CD14-positive monocyte (primary cell): ENCODE data around the gene NMS. TPM values are rescaled to one million over a fixed set of nuclear protein-coding genes. Genes with fewer than 3 reads are reported as not detected.

ENCODE experiments used
- DNase-seq, 3 donors: peaks; one replicate each; pipeline ENCODE4 v3.0.0-alpha.2; 2011 to 2022
- H2AFZ ChIP-seq: 2 replicates; pipeline ENCODE4 v1.6.0; 2012; ENCODE audit warnings: mild to moderate bottlenecking, low read depth, low read length, inconsistent platforms; ENCODE audit not compliant: insufficient read depth, poor library complexity, severe bottlenecking
- H3K27ac ChIP-seq, 2 donors: 1 replicate in 1 of 2; 2 replicates in 1 of 2; pipeline ENCODE4 v1.5.1; 2012 to 2013; ENCODE audit warnings: low read length in 2 of 2, control low read depth in 1 of 2, inconsistent platforms in 1 of 2, low read depth in 1 of 2, mild to moderate bottlenecking in 1 of 2
- H3K27me3 ChIP-seq, 2 donors: one replicate each; pipeline versions ENCODE4 v1.6.0 to v1.6.1; 2011 to 2013; ENCODE audit warnings: low read length in 2 of 2; ENCODE audit not compliant: control insufficient read depth in 2 of 2, insufficient read depth in 2 of 2
- H3K36me3 ChIP-seq, 2 donors: replicated peaks in 1 of 2; 1 replicate in 1 of 2; 2 replicates in 1 of 2; pipeline versions ENCODE4 v1.5.1 to v1.6.1; 2012 to 2013; ENCODE audit warnings: low read length in 2 of 2, control low read depth in 1 of 2, inconsistent platforms in 1 of 2, mild to moderate bottlenecking in 1 of 2; ENCODE audit not compliant: insufficient read depth in 2 of 2, control insufficient read depth in 1 of 2
- H3K4me1 ChIP-seq, 2 donors: 1 replicate in 1 of 2; 2 replicates in 1 of 2; pipeline versions ENCODE4 v1.5.1 to v1.6.1; 2012 to 2013; ENCODE audit warnings: low read length in 2 of 2, control low read depth in 1 of 2, inconsistent platforms in 1 of 2, mild to moderate bottlenecking in 1 of 2, moderate library complexity in 1 of 2; ENCODE audit not compliant: insufficient read depth in 2 of 2, control insufficient read depth in 1 of 2
- H3K4me2 ChIP-seq: replicated peaks from 2 replicates; pipeline ENCODE3; 2012; ENCODE audit warnings: low read length, moderate library complexity, mild to moderate bottlenecking; ENCODE audit not compliant: poor library complexity, severe bottlenecking; ENCODE audit errors: extremely low read depth
- H3K4me3 ChIP-seq, 3 experiments: fragments of 200-600 bp in 1 of 3; sonication (generic) in 1 of 3; replicated peaks in 1 of 3; 1 replicate in 2 of 3; 2 replicates in 1 of 3; pipeline ENCODE4 v1.5.1; 2011 to 2013; ENCODE audit warnings: low read length in 3 of 3, mild to moderate bottlenecking in 3 of 3, control low read depth in 2 of 3, low read depth in 2 of 3, inconsistent platforms in 1 of 3, moderate library complexity in 1 of 3
- H3K79me2 ChIP-seq: 2 replicates; pipeline ENCODE4 v1.6.0; 2012; ENCODE audit warnings: mild to moderate bottlenecking, control low read depth, inconsistent platforms, low read length, moderate library complexity; ENCODE audit not compliant: insufficient read depth
- H3K9ac ChIP-seq: 2 replicates; pipeline ENCODE4 v1.6.0; 2017; ENCODE audit warnings: low read length, mild to moderate bottlenecking; ENCODE audit not compliant: insufficient read depth, poor library complexity, severe bottlenecking
- H3K9me3 ChIP-seq, 2 donors: replicated peaks in 1 of 2; 1 replicate in 1 of 2; 2 replicates in 1 of 2; pipeline versions ENCODE4 v1.5.1 to v1.6.1; 2012 to 2013; ENCODE audit warnings: low read length in 2 of 2, control low read depth in 1 of 2; ENCODE audit not compliant: control insufficient read depth in 1 of 2, insufficient read depth in 1 of 2
- H4K20me1 ChIP-seq: 2 replicates; pipeline ENCODE4 v1.6.0; 2012; ENCODE audit warnings: mild to moderate bottlenecking, low read length, control low read depth, moderate library complexity; ENCODE audit not compliant: insufficient read depth
- H3K27ac Mint-ChIP-seq, 7 donors: one replicate each; pipeline ENCODE4 v1.8.0; 2020; ENCODE audit warnings: mild to moderate bottlenecking in 7 of 7, mixed read lengths in 7 of 7, moderate library complexity in 6 of 7, inconsistent platforms in 2 of 7
- H3K27me3 Mint-ChIP-seq, 3 donors: one replicate each; pipeline ENCODE4 v1.8.0; 2021 to 2022; ENCODE audit warnings: low read depth in 3 of 3, mild to moderate bottlenecking in 3 of 3, mixed read lengths in 3 of 3, moderate library complexity in 3 of 3, inconsistent platforms in 1 of 3
- H3K36me3 Mint-ChIP-seq, 2 donors: one replicate each; pipeline ENCODE4 v1.8.0; 2020; ENCODE audit warnings: mixed read lengths in 2 of 2, inconsistent platforms in 1 of 2, mild to moderate bottlenecking in 1 of 2
- H3K4me1 Mint-ChIP-seq: one replicate; pipeline ENCODE4 v1.8.0; 2020; ENCODE audit warnings: mild to moderate bottlenecking, mixed read lengths
- H3K4me3 Mint-ChIP-seq, 2 donors: one replicate each; pipeline ENCODE4 v1.8.0; 2020; ENCODE audit warnings: mild to moderate bottlenecking in 2 of 2, mixed read lengths in 2 of 2, moderate library complexity in 1 of 2
- H3K9me3 Mint-ChIP-seq, 7 donors: one replicate each; pipeline ENCODE4 v1.8.0; 2020 to 2022; ENCODE audit warnings: mixed read lengths in 7 of 7, mild to moderate bottlenecking in 6 of 7, moderate library complexity in 6 of 7, inconsistent platforms in 2 of 7
- WGBS: methylation state at CpG from one replicate; pipeline ENCODE4 v1.1.5; 2013; ENCODE audit warnings: missing lambda C conversion rate; ENCODE audit not compliant: insufficient coverage; 5-methylcytosine and 5-hydroxymethylcytosine counted together
- intact Hi-C, 2 donors: fragments of 100-400 bp; cut with micrococcal nuclease; formaldehyde crosslinking; loops; one replicate each; pipeline versions ENCODE4 v1.15.0 to v1.15.1; 2023
- polyA plus RNA-seq, 3 donors: library from polyadenylated mRNA; depleted of rRNA in 1 of 3; unstranded in 2 of 3; stranded (reverse) in 1 of 3; fragments of 300-500 nt in 2 of 3; fragments of >200 nt in 1 of 3; fragmentation: Illumina TruSeq in 2 of 3; gene quantifications; 1 replicate in 2 of 3; 2 replicates in 1 of 3; pipeline ENCODE4 v1.2.3, GENCODE V29; 2012 to 2021
- TF ChIP-seq, protein P1 (sequence below): fragments of 200-600 bp; IDR thresholded peaks from one replicate; pipeline ENCODE4 v1.8.0; 2022; ENCODE audit warnings: antibody characterized with exemption, mild to moderate bottlenecking

Gene NMS
- polyA plus RNA-seq, 3 donors: not detected

DNA sequence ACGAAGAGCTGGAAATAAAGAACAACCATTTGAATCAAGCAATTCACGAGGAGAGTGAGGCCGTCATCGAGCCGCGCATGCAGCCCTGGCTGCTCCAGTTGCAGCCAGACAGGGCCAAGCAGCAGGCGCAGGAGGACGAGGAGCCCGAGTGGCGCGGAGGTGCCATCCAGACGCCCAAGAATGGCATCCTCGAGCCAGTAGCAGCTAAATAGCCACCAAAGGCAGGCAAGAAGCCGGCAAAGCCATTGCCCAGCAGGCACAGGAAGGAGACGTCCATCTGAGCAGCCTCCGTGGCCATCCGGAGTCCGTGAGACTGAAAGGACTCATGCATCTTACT, 43.9 kb upstream of the NMS start:
- peak overlapping the region in 1 of 7 donors; percentile 70 for H3K27ac Mint-ChIP-seq
- no peaks in the 10 kb centered on the region for H3K9me3 ChIP-seq
- peaks cover 0 to 5% (median 4%) of the 10 kb centered on the region in 3 donors for H3K27me3 Mint-ChIP-seq
- H3K4me1 Mint-ChIP-seq: peaks cover 54% of the 10 kb centered on the region
- H3K36me3 ChIP-seq: no peaks in the 10 kb centered on the region
- H4K20me1 ChIP-seq: no peaks in the 10 kb centered on the region
- no peaks in the 10 kb centered on the region for H3K79me2 ChIP-seq
- H3K4me3 ChIP-seq: peak overlapping the region in 1 of 3 experiments; percentile 37
- H3K36me3 Mint-ChIP-seq: no peaks in the 10 kb centered on the region
- peak overlapping the region; percentile 51 for H3K4me2 ChIP-seq
- H3K9me3 Mint-ChIP-seq: peaks cover 0 to 8% (median 3%) of the 10 kb centered on the region in 7 donors
- H3K9ac ChIP-seq: no peak overlapping the region
- no peak overlapping the region for H2AFZ ChIP-seq
- H3K27me3 ChIP-seq: no peaks in the 10 kb centered on the region
- DNase-seq: no peak
- H3K4me1 ChIP-seq: peaks cover 40 to 44% of the 10 kb centered on the region in 2 donors
- 81% methylated on average over 18 of the region's 18 CpGs for whole genome bisulfite sequencing
- TF ChIP-seq, protein P1, sequence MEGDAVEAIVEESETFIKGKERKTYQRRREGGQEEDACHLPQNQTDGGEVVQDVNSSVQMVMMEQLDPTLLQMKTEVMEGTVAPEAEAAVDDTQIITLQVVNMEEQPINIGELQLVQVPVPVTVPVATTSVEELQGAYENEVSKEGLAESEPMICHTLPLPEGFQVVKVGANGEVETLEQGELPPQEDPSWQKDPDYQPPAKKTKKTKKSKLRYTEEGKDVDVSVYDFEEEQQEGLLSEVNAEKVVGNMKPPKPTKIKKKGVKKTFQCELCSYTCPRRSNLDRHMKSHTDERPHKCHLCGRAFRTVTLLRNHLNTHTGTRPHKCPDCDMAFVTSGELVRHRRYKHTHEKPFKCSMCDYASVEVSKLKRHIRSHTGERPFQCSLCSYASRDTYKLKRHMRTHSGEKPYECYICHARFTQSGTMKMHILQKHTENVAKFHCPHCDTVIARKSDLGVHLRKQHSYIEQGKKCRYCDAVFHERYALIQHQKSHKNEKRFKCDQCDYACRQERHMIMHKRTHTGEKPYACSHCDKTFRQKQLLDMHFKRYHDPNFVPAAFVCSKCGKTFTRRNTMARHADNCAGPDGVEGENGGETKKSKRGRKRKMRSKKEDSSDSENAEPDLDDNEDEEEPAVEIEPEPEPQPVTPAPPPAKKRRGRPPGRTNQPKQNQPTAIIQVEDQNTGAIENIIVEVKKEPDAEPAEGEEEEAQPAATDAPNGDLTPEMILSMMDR: no peak
- H3K27ac ChIP-seq: no peak overlapping the region
- intact Hi-C loops: no loop called here
- peak overlapping the region in 1 of 2 donors; percentile 74 for H3K4me3 Mint-ChIP-seq

DNA sequence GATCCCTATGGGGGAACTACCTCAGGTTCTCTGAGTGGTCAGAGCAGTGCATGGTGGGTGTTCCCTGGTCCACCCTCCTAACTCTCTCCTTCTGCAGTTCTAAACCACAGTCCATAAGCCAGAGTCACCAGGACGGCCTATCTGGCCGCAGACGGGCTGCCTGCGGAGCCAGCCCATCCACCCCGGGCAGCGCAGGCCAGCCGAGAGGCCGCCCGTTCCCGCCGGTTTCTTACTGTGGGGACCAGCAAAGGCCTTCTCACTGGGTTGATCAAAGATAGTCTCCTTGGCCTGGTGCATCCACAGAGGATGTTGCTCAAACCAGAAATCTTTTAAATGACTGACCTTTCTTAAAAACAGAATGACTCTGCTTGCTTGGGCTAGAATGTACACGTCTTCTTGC, 43.2 kb upstream of the NMS start:
- Mint-ChIP-seq H3K36me3 (no peaks in the 10 kb centered on the region), H3K4me3 (no peak overlapping the region), H3K27me3 (peaks cover 0 to 5% (median 4%) of the 10 kb centered on the region in 3 donors), H3K27ac (no peak overlapping the region), H3K9me3 (peaks cover 2 to 12% (median 4%) of the 10 kb centered on the region in 7 donors), H3K4me1 (peaks cover 48% of the 10 kb centered on the region)
- intact Hi-C loops: no loop called here
- H4K20me1 ChIP-seq: no peaks in the 10 kb centered on the region
- no peaks in the 10 kb centered on the region for H3K9me3 ChIP-seq
- no peak overlapping the region for H3K4me2 ChIP-seq
- TF ChIP-seq, protein P1: no peak
- H3K36me3 ChIP-seq: no peaks in the 10 kb centered on the region
- H3K79me2 ChIP-seq: no peaks in the 10 kb centered on the region
- no peak overlapping the region for H2AFZ ChIP-seq
- no peak overlapping the region for H3K27ac ChIP-seq
- no peaks in the 10 kb centered on the region for H3K27me3 ChIP-seq
- peaks cover 35 to 36% of the 10 kb centered on the region in 2 donors for H3K4me1 ChIP-seq
- no peak overlapping the region for H3K4me3 ChIP-seq
- 98% methylated on average over 7 of the region's 12 CpGs for WGBS
- no peak overlapping the region for H3K9ac ChIP-seq
- no peak for DNase-seq
